Thymus (tissue), 11 donors: ENCODE measurements around the gene FCRL3. TPM values are rescaled to one million over a fixed set of nuclear protein-coding genes. Genes with fewer than 3 reads are reported as not detected.

Experiments used
- DNase-seq, 9 donors: peaks; one replicate each; pipeline ENCODE4 v3.0.0-alpha.2; 2013; ENCODE audit warnings: low spot score in 9 of 9, low read depth in 6 of 9, missing footprints in 1 of 9
- H3K27ac ChIP-seq, 2 donors: one replicate each; pipeline ENCODE4 v1.5.1; 2013; ENCODE audit warnings: control low read depth in 1 of 2, low read depth in 1 of 2, low read length in 1 of 2, mild to moderate bottlenecking in 1 of 2, moderate library complexity in 1 of 2
- H3K27me3 ChIP-seq, 2 donors: one replicate each; pipeline ENCODE4 v1.5.1; 2013; ENCODE audit warnings: low read length in 1 of 2; ENCODE audit not compliant: control insufficient read depth in 2 of 2, insufficient read depth in 1 of 2
- H3K36me3 ChIP-seq, 2 donors: one replicate each; pipeline ENCODE4 v1.5.1; 2013; ENCODE audit warnings: low read length in 1 of 2, mild to moderate bottlenecking in 1 of 2, moderate library complexity in 1 of 2; ENCODE audit not compliant: control insufficient read depth in 2 of 2, insufficient read depth in 2 of 2
- H3K4me1 ChIP-seq, 2 donors: one replicate each; pipeline ENCODE4 v1.5.1; 2013; ENCODE audit warnings: low read length in 2 of 2; ENCODE audit not compliant: control insufficient read depth in 2 of 2, insufficient read depth in 2 of 2
- H3K4me3 ChIP-seq, 2 donors: one replicate each; pipeline ENCODE4 v1.5.1; 2013; ENCODE audit warnings: low read length in 2 of 2, control low read depth in 1 of 2, mild to moderate bottlenecking in 1 of 2
- H3K9me3 ChIP-seq, 2 donors: one replicate each; pipeline ENCODE4 v1.5.1; 2013; ENCODE audit warnings: low read length in 1 of 2, mild to moderate bottlenecking in 1 of 2; ENCODE audit not compliant: control insufficient read depth in 2 of 2, insufficient read depth in 1 of 2
- WGBS: extraction: QIAGEN DNeasy Blood & Tissue Kit; methylation state at CpG from one replicate; pipeline ENCODE4 v1.1.7; 2013; 5-methylcytosine and 5-hydroxymethylcytosine counted together
- polyA plus RNA-seq: library from polyadenylated mRNA; stranded (reverse); fragments of 200-250 nt; gene quantifications from one replicate; pipeline ENCODE4 v1.2.3, GENCODE V29; 2013
- total RNA-seq: library from RNA; stranded (reverse); fragments of 120-200 nt; gene quantifications from one replicate; pipeline ENCODE4 v1.2.4, GENCODE V29; 2013
- donor health status: healthy.

The FCRL3 gene
- total and polyA plus RNA-seq, 2 donors, result 2.5 to 2.8 TPM

- Histone ChIP-seq H3K27me3 (no peaks in the 10 kb centered on the region), H3K36me3 (no peaks in the 10 kb centered on the region), H3K27ac (no peak overlapping the region), H3K4me3 (no peak overlapping the region), H3K9me3 (peaks cover 2 to 8% of the 10 kb centered on the region in 2 donors), H3K4me1 (no peaks in the 10 kb centered on the region)
- no peak for DNase-seq
- 95% methylated on average over 1 of the region's 1 CpG for WGBS
These were observed 21.4 kb upstream of the FCRL3 start for GRCh38 chr1:157721985-157722384.

DNA sequence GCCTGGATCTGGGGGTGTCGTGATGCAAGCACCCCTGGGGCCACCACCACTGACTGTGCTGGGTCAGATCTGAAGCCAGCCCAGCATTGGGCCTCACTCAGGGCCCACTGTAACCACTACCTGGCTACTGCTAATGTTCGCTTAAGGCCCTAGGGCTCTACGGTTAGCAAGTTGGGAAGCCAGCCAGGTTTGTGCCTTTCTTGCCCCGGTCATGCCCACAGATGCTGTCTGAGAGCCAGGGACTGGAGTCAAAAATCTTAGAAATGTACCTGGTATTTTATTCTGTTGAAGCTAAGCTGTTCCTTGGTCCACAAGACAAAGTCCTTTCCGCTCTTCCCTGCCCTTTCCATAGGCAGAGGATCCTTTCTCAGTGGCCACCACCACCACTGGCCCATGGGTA, 15.2 kb upstream of the FCRL3 start:
- H3K27me3 ChIP-seq, result no peaks in the 10 kb centered on the region

DNA sequence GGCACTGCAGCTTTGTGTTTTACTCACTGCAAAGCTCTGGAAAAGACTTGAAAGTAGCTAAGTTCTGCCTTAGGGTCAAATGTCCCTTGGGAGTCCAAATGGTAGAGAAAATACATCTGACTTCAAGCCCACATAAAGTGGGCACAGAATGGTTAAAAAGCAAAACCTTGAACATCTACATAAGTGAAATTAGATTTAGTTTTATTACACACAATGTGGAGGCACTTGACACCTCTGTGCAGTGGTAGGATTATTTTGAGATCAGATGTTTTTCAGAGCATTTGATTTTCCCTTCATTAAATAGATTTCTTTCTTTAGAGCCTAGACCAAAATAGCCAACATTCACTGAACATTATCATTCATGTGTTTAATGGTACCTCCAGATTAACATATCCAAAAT, 11.2 kb upstream of the FCRL3 start:
- Histone ChIP-seq H3K9me3 (no peaks in the 10 kb centered on the region), H3K27ac (no peak overlapping the region), H3K27me3 (no peaks in the 10 kb centered on the region), H3K4me3 (no peak overlapping the region), H3K36me3 (no peaks in the 10 kb centered on the region), H3K4me1 (no peaks in the 10 kb centered on the region)
- DNase-seq, result no peak

More for the DNA sequence above, 15.2 kb upstream of the FCRL3 start:
- 97% methylated on average over 5 of the region's 5 CpGs for WGBS
- H3K9me3 ChIP-seq, result no peaks in the 10 kb centered on the region
- no peak for DNase-seq
- no peak overlapping the region for H3K4me3 ChIP-seq
- H3K4me1 ChIP-seq, result no peaks in the 10 kb centered on the region
- no peak overlapping the region for H3K27ac ChIP-seq
- no peaks in the 10 kb centered on the region for H3K36me3 ChIP-seq

DNA sequence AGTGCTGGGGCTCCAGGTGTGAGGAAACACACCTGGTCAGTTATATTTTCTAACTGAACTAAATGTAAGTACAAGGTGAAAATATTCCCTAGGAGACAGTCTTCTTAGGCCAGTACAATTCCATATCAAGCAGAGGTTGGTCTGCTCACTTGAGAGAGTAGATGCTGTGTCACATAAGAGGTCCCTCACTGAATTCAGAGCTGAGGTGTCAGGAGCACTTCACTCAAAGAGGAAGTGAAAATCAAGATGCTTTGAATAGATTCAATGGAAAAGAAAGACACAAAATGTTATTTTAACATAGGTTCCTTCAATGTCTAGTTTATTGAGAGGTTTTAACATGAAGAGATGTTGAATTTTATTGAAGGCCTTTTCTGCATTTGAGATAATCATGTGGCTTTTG, 4.3 kb upstream of the FCRL3 start:
- H3K27me3 ChIP-seq, result no peaks in the 10 kb centered on the region
- H3K4me3 ChIP-seq, result no peak overlapping the region
- no peaks in the 10 kb centered on the region for H3K36me3 ChIP-seq
- no peaks in the 10 kb centered on the region for H3K4me1 ChIP-seq
- H3K27ac ChIP-seq, result no peak overlapping the region
- H3K9me3 ChIP-seq, result no peaks in the 10 kb centered on the region
- DNase-seq, result no peak

DNA sequence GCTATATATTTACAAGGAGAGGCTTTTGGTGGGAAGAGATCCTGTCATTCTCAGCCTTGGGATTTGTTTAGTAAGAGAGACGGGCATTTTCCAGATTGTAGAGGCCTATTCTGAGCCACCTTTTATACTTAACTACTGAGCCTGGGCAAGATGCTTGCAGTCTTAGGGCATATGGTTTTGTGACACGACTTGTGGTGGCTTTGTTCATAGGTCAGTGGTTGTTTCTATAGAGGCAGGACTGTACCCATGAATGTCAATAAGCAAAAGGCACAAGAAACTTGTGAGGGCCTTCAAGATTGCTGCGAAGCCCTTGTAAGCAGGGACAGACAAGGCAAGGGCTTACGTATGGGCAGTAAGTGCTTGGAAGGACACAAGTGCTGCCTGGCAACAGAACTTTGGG, 3.4 kb upstream of the FCRL3 start:
- no peak overlapping the region for H3K27ac ChIP-seq
- no peaks in the 10 kb centered on the region for H3K9me3 ChIP-seq
- H3K36me3 ChIP-seq, result no peaks in the 10 kb centered on the region
- no peaks in the 10 kb centered on the region for H3K4me1 ChIP-seq
- no peaks in the 10 kb centered on the region for H3K27me3 ChIP-seq
- DNase-seq, result no peak
- 93% methylated on average over 4 of the region's 4 CpGs for WGBS
- no peak overlapping the region for H3K4me3 ChIP-seq

DNA sequence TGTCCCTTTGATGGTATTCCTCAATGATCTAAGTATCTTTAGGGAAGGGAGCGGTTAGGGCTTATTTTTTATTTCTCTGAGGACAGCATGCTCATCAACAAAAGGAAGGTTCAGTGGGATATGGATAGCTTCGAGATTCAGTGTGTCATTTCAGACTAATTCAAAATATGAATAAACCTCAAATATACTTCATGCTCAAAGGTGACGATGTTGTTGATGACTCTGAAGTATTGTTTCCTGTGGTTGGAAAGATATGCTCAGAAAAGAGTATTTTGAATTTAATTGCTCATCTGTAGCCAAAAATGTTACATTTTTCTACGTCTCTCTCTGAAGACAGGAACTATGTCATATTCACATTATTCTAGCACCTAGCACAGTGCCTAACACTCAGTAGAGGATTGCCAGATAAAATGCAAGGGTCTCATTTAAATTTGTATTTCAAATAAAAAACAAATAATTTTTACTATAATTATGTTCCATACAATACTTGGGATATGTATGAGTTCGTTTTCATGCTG, 1.8 kb upstream of the FCRL3 start:
- H3K36me3 ChIP-seq, result no peaks in the 10 kb centered on the region
- DNase-seq, result no peak
- no peak overlapping the region for H3K27ac ChIP-seq
- 79% methylated on average over 5 of the region's 5 CpGs for WGBS
- no peak overlapping the region for H3K4me3 ChIP-seq
- H3K4me1 ChIP-seq, result no peaks in the 10 kb centered on the region
- H3K27me3 ChIP-seq, result no peaks in the 10 kb centered on the region
- no peaks in the 10 kb centered on the region for H3K9me3 ChIP-seq

DNA sequence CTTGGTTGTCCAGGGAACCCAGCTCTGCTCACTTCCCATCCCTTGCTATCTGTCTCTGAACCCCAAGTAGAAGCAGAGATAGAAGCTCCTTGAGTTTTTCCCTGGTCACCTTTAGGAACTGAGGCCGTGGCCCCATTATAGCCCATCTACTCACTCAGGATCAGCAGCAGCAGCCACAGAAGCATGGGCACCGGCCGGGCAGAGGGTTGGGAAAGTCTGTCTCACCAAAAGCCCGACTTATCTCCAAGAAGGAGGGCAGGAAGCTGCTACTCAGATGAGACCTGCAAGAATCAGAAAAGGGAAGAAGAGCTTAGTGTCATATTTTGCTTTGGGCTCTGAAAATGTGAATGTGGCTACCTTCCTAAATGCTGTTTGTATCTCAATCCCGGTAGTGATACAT, 264 bp downstream of the FCRL3 start:
- Histone ChIP-seq H3K36me3 (no peaks in the 10 kb centered on the region), H3K9me3 (no peaks in the 10 kb centered on the region), H3K4me3 (no peak overlapping the region), H3K27ac (peak overlapping the region in 1 of 2 donors; percentile 29), H3K27me3 (no peaks in the 10 kb centered on the region), H3K4me1 (no peaks in the 10 kb centered on the region)
- 81% methylated on average over 5 of the region's 5 CpGs for WGBS
- no peak for DNase-seq

DNA sequence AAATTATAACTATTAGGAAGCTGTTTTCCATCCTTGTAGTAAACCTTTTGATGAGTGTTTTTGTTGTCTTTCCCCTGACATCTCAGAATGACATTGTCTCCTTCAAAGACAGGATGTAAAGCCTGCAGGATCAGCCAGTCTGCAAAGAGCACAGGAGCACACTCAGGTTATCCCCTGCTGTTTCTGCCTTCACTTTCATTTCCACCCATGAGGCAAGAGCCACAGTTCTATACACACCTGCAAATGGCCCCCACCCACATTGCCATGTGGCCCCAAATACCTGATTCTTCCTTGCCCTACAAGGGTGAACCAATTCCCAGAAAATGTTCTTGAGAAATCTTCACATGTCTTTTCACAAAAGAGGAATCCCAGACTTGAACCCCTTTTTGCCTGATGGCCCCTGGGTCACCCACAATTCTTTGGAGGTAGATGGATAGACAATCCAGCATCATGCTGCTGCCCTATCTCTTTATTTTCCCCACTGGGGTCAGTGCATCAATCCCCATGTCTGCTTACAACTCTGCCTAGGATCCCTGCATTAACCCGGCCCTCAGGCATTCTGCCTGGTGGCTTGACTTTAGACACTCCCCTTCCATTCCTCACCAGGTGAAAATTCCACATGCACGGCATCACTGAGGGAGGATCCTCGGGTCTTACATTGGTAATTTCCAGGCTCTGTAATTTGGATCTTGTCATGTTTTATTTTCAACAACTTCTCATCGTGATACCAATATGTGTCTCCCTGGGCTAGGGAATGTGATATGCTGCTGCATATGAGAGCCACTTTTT, 2.6 kb downstream of the FCRL3 start:
- Histone ChIP-seq H3K4me1 (no peaks in the 10 kb centered on the region), H3K27ac (no peak overlapping the region), H3K4me3 (no peak overlapping the region), H3K27me3 (no peaks in the 10 kb centered on the region), H3K36me3 (no peaks in the 10 kb centered on the region), H3K9me3 (no peaks in the 10 kb centered on the region)
- WGBS, result 95% methylated on average over 4 of the region's 4 CpGs
- DNase-seq, result peak in 2 of 9 donors; percentile 4 to 28

GRCh38 chr1:157696966-157697628, 3.5 kb downstream of the FCRL3 start:
- WGBS, result 93% methylated on average over 4 of the region's 4 CpGs
- no peaks in the 10 kb centered on the region for H3K36me3 ChIP-seq
- no peaks in the 10 kb centered on the region for H3K9me3 ChIP-seq
- no peak overlapping the region for H3K4me3 ChIP-seq
- no peak overlapping the region for H3K27ac ChIP-seq
- H3K27me3 ChIP-seq, result no peaks in the 10 kb centered on the region
- no peak for DNase-seq
- H3K4me1 ChIP-seq, result no peaks in the 10 kb centered on the region
